NCI-H146 (cell line): Measurements from ENCODE around the gene PIK3R1.

Source experiments
- DNase-seq: peaks from one replicate; lab custom pipeline; 2025; lab: John Stamatoyannopoulos, UW

The PIK3R1 gene

GRCh38 chr5:68298479-68298878 is 82.9 kb downstream of the PIK3R1 start:
- no peak for DNase-seq

DNA sequence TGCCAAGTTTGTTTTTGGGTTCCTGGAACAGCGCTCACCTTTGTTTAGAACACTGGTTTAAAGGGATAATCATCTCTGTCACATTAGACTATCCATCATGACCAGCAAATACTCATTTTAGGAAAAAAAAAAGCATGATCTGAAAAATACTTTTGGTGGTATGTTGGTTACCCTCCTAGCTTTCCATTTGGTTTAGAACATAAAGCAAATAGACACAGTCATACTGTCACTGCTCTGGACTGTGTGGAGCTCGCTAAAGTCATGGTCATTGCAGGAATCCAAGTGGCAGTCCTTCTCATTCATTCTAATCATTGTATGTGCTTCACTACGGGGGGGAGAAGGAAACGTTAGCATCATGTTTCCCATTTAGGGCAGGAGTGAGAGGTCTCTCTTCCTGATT is 83.5 kb downstream of the PIK3R1 start:
- no peak for DNase-seq

GRCh38 chr5:68299575-68299974 is 84.0 kb downstream of the PIK3R1 start:
- DNase-seq, result no peak

GRCh38 chr5:68303038-68303738 is 87.6 kb downstream of the PIK3R1 start:
- no peak for DNase-seq

- DNase-seq, result no peak
These were observed 88.3 kb downstream of the PIK3R1 start for GRCh38 chr5:68303754-68304420.

GRCh38 chr5:68304421-68305052 is 89.0 kb downstream of the PIK3R1 start:
- no peak for DNase-seq

DNA sequence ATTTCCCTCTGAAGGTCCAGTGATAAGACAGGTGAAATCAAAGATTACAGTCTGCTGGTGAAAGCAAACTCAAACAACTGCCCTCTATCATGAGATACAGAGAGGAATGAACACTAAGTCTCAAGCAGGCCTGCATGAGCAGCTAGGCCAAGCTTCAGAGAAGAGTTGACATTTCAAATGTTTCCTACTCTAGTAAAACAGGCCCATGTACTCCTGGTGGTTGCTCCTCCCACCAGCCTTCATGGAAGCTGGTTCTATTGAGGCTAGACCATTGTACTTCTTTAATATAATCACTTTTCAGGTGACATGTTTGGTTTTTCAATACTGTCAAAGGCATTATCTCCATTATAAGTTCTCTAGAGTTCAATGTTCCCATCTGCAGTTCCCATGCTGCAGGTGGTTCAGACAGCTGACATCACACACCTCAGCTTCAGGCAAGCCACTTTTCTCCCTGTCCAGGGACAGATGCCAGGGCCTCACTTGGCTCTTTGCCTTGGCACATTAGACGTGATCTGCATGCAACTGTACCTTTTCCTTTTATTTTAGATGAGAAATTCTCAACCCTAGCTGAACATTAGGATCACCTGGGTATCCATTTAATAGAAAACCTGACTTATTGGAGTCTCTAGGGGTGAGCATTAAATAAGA is 89.8 kb downstream of the PIK3R1 start:
- no peak for DNase-seq

GRCh38 chr5:68306361-68307014 is 90.9 kb downstream of the PIK3R1 start:
- no peak for DNase-seq

- DNase-seq, result no peak
These were observed 97.8 kb downstream of the PIK3R1 start for GRCh38 chr5:68313336-68313735.

DNA sequence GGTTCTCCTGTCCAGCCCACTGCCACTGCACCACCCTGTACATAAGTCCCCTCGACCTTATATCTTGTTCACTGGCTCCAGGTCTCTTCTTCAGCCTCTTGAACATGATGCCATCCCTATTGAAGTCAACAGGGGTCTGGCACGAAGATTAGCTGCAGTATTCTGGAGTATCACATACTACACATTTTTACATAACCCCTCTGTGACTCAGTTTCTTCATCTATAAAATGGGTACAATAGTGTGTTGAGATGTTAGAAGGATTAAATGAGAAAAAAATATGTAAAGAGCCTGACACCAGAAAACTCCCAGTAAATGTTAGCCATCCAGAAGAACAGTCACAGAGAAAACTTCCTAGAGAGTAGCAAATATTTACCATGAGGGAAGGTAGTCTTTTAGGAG is 98.9 kb downstream of the PIK3R1 start:
- DNase-seq, result no peak

DNA sequence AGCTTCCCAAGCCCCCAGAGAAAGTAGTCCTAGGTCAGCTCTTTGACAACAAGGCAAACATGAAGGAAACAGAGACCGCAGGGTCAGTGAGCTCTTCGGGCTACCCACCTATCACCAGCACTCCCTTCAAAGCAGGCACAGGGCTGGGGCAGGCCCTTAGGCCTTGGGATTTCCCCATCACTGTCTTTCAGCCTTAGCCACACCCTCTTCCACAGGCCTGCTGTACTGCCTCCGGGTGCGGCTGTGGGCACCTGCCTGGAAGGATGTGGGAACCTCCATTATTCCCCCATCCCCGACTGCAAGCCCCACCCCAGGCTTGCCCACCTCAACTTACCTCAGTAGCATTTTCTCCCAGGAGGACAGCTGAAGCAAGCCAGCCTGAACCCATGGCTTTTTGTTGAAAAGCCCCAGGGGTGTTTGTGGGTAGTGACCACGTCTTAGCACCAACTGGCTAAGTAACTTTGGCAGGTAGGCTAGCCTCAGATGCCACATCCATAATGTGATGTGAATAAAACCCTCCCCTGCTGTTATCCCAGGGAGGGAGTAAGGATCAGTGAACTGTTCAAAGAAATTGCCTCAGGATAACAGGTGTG is 100.2 kb downstream of the PIK3R1 start:
- DNase-seq, result no peak

DNA sequence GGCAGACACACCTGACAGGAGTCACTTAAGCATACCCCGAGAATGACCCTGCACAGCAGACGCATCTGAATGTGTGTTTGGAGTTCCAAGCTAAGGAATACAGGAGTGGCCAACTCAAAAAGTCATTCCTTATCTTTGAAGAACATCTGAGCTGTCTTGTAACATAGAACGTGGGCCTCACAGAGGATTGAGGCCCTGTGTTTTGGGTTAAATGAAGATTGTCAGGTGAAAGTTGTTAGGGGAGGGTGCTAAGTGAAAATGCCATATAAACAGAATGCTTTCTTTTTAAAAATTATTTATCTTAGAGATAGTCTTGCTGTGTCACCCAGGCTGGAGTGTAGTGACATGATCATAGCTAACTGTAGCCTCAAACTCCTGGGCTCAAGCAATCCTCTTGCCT is 100.9 kb downstream of the PIK3R1 start:
- no peak for DNase-seq

GRCh38 chr5:68317646-68318045 is 102.1 kb downstream of the PIK3R1 start:
- no peak for DNase-seq

DNA sequence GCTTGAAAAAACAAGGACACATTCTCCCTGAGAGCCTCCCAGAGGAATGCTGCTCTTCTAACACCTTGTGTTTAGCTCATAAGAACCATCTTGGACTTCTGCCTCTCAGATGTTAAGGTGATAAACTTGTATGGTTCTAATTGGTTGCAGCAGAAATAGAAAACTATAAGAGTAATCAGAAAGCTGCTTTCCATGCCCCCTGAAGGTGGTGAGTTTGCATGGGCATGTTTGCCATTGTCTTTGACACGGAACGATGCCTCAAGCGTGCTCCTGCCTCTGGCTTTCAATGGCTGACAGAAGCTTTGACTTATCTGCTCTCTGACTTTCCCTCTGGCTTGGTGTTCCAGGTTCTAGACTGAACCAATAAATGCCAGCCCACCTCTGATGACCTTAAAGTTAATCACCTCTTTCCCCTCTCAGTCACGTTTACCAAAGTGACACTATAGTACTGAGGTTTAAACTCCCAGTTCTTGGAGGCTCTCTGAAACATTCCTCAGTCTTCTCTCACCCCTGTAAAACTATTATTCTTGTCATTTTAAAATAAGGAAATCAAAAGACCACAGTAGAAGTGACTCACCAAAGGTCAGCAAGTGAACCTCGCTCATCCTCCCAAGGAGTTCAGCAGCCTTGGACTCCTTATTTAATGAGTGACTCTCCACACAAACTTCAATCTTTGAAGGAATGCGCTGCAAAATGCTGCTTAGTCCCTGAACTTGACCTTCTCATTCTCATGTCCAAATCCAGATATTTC is 103.6 kb downstream of the PIK3R1 start:
- DNase-seq, result no peak

GRCh38 chr5:68319706-68320412 is 104.3 kb downstream of the PIK3R1 start:
- no peak for DNase-seq

- DNase-seq, result no peak
These were observed 104.9 kb downstream of the PIK3R1 start for GRCh38 chr5:68320413-68320986.

DNA sequence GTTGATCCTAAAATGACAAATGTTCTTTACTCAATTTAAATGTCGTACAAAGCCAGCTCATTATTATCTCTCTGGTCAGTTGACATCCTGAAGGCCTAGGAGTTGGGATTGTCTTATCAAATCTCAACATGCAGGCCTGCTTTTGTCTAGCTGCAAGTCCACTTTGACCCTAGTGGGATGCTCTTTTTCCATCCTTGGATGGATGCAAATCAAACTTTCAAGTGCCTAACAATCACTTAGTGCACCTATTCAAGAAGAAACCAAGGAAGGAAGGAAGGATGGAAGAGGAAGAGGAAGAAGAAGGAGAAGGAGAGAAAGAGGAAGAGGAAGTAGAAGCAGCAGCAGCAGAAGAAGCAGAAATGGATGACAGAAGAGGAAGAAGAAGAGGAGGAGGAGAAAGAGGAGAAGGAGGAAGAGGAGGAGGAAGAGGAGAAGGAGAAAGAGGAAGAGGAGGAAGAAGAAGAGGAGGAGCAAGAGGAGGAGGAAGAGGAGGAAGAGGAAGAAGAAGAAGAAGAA is 109.6 kb downstream of the PIK3R1 start:
- no peak for DNase-seq

DNA sequence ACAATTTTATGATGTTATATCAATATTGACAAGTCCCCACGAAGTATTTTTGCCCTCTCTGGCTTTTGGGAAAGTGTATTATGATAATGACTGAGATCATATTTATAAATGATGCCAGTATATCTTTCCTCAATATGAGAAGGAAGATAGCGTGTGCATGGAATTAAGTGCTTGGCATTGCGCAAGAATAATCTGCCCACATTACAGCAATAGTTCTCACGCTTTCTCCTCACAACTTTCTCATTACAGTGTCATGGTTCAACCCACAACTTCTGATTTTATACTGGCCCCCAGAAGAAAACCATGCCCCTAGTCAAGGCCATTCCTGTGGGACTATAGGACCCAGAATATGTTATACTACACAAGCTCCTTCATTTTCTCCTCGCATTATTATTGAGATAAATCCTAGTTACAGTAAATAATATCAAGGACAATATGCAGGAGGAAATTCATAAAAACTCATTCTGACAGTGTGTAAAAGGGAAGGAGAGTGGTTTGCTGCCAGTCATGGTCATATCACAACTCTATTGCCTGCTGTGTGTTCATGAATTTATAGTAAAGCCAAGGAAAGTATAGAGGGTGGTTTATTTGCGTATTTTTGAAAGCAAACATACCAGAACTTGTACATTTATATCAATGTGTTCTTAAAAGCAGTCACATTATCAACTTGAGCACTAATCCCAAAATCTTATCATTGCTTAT is 114.1 kb downstream of the PIK3R1 start:
- no peak for DNase-seq

GRCh38 chr5:68330574-68330973 is 115.0 kb downstream of the PIK3R1 start:
- DNase-seq, result no peak
